Measurements from ENCODE around the gene PTPRE. TPM values are rescaled to one million over a fixed set of nuclear protein-coding genes. Genes with fewer than 3 reads are reported as not detected.

Gene PTPRE
- total and polyA plus RNA-seq, 2 donors from 2014 or later = 1.1 to 25.7 TPM

DNA sequence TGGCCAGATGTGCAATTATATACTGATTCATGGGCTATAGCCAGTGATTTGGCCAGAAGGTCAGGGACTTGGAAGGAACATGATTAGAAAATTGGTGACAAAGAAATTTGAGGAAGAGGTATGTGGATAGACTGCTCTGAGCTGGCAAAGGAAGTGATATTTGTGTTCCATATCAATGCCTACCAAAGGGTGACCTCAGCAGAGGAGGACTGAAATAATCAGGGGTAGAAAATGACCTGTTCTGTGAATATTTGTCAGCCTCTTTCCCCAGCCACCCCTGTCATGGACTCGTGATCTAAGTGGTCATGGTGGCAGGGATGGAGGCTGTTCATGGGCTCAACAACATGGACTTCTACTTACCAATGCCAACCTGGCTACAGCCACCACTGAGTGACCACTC, 47.0 kb downstream of the PTPRE start:
- no peaks in the 10 kb centered on the region for H3K27me3 ChIP-seq (ENCODE audit: control insufficient read depth, insufficient read depth, low read length)
- DNase-seq = no peak
- H3K4me1 ChIP-seq (ENCODE audit: control insufficient read depth in 2 of 3, insufficient read depth in 2 of 3, low read depth in 1 of 3, low read length in 3 of 3) = no peaks in the 10 kb centered on the region
- no peak overlapping the region for H3K27ac ChIP-seq (ENCODE audit: low read depth in 2 of 2, low read length in 2 of 2)
- TF ChIP-seq, protein P1, sequence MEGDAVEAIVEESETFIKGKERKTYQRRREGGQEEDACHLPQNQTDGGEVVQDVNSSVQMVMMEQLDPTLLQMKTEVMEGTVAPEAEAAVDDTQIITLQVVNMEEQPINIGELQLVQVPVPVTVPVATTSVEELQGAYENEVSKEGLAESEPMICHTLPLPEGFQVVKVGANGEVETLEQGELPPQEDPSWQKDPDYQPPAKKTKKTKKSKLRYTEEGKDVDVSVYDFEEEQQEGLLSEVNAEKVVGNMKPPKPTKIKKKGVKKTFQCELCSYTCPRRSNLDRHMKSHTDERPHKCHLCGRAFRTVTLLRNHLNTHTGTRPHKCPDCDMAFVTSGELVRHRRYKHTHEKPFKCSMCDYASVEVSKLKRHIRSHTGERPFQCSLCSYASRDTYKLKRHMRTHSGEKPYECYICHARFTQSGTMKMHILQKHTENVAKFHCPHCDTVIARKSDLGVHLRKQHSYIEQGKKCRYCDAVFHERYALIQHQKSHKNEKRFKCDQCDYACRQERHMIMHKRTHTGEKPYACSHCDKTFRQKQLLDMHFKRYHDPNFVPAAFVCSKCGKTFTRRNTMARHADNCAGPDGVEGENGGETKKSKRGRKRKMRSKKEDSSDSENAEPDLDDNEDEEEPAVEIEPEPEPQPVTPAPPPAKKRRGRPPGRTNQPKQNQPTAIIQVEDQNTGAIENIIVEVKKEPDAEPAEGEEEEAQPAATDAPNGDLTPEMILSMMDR (IDR thresholded peaks at IDR 0.05; ENCODE audit: borderline replicate concordance, extremely low read depth, insufficient read depth) = no peak
- no peaks in the 10 kb centered on the region for H3K9me3 ChIP-seq (ENCODE audit: control insufficient read depth in 2 of 3, insufficient read depth in 1 of 3, low read length in 3 of 3)
- intact Hi-C loops (cut with DNase I) = no loop called here
- no peaks in the 10 kb centered on the region for H3K36me3 ChIP-seq (ENCODE audit: control insufficient read depth in 2 of 3, insufficient read depth in 3 of 3, low read length in 3 of 3)
- H3K4me3 ChIP-seq (ENCODE audit: low read length in 3 of 3) = no peak overlapping the region
- no peak for FAIRE-seq
- H3K9ac ChIP-seq (ENCODE audit: low read length in 3 of 3) = no peak overlapping the region

DNA sequence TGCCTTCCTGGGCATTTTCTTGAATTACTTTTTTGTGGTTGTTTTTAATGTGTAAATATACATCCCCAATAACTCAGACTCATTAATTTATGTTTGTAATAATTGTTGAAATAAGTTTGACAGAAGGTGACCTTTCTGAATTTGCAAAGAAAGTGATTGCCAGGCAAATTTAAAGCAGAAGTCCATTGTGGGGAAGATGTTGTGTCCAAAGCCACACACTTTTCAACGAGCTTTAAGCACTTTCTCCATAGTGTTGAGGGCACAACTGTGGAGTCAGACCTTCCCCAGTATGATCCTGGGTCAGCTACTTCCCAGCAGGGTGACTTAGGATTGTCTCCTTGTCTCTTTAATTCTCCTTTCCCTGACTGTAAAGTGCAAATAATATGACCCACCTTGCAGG, 52.5 kb downstream of the PTPRE start:
- H3K9me3 ChIP-seq (ENCODE audit: control insufficient read depth in 2 of 3, insufficient read depth in 1 of 3, low read length in 3 of 3) = no peaks in the 10 kb centered on the region
- no peak overlapping the region for H3K9ac ChIP-seq (ENCODE audit: low read length in 3 of 3)
- H3K4me3 ChIP-seq (ENCODE audit: low read length in 3 of 3) = no peak overlapping the region
- TF ChIP-seq, protein P1 (IDR thresholded peaks at IDR 0.05; ENCODE audit: borderline replicate concordance, extremely low read depth, insufficient read depth) = no peak
- FAIRE-seq (no peak), DNase-seq (no peak)
- no peak overlapping the region for H3K27ac ChIP-seq (ENCODE audit: low read depth in 2 of 2, low read length in 2 of 2)
- H3K4me1 ChIP-seq (ENCODE audit: control insufficient read depth in 2 of 3, insufficient read depth in 2 of 3, low read depth in 1 of 3, low read length in 3 of 3) = no peaks in the 10 kb centered on the region
- intact Hi-C loops (cut with DNase I) = no loop called here
- no peaks in the 10 kb centered on the region for H3K27me3 ChIP-seq (ENCODE audit: control insufficient read depth, insufficient read depth, low read length)
- no peaks in the 10 kb centered on the region for H3K36me3 ChIP-seq (ENCODE audit: control insufficient read depth in 2 of 3, insufficient read depth in 3 of 3, low read length in 3 of 3)

DNA sequence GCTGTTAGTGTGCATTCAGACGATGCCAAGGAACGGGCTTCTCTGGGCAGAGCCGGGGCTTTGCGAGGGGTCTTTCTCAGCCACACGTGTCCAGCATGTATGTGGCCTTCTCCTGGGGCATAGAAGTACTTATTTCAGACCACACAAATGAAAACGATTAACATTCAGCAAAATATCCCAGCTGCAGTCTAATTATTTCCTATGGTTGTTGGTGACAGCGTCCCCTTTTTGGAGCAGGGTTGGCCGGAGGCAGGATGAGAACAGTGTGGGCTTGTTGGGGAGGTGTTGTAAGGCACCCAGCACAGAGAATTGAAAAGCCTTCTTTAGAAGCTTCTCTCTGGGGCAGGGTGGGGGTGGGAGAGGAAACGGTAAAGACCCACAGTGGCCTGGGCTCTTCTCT, 54.2 kb downstream of the PTPRE start:
- intact Hi-C loops (cut with DNase I) = no loop called here
- FAIRE-seq = no peak
- no peak overlapping the region for H3K27ac ChIP-seq (ENCODE audit: low read depth in 2 of 2, low read length in 2 of 2)
- TF ChIP-seq, protein P1 (IDR thresholded peaks at IDR 0.05; ENCODE audit: borderline replicate concordance, extremely low read depth, insufficient read depth) = no peak
- no peak overlapping the region for H3K4me3 ChIP-seq (ENCODE audit: low read length in 3 of 3)
- H3K4me1 ChIP-seq (ENCODE audit: control insufficient read depth in 2 of 3, insufficient read depth in 2 of 3, low read depth in 1 of 3, low read length in 3 of 3) = no peaks in the 10 kb centered on the region
- no peaks in the 10 kb centered on the region for H3K36me3 ChIP-seq (ENCODE audit: control insufficient read depth in 2 of 3, insufficient read depth in 3 of 3, low read length in 3 of 3)
- DNase-seq = no peak
- no peaks in the 10 kb centered on the region for H3K27me3 ChIP-seq (ENCODE audit: control insufficient read depth, insufficient read depth, low read length)
- H3K9ac ChIP-seq (ENCODE audit: low read length in 3 of 3) = no peak overlapping the region
- no peaks in the 10 kb centered on the region for H3K9me3 ChIP-seq (ENCODE audit: control insufficient read depth in 2 of 3, insufficient read depth in 1 of 3, low read length in 3 of 3)

DNA sequence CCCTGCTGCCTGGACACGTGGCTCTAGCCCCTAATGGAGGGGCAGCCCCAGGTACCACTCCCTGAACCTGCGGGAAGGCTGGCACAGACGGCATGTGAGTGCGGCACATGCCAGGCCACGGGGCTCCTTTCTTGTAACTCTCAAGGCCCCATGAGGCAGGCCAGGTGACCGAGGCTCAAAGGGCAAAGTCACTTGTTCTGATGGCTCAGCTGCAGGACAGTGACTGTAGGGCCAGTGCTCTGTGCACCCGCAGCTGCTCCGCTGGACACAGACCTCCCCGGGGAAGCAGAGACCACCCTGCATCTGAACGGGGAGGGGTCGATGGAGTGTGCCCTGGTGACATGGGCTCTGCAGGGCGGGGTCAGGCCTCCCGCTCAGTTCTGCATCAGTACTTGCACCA, 55.3 kb downstream of the PTPRE start:
- H3K4me3 ChIP-seq (ENCODE audit: low read length in 3 of 3) = no peak overlapping the region
- FAIRE-seq (no peak), DNase-seq (no peak)
- no peak overlapping the region for H3K9ac ChIP-seq (ENCODE audit: low read length in 3 of 3)
- no peaks in the 10 kb centered on the region for H3K4me1 ChIP-seq (ENCODE audit: control insufficient read depth in 2 of 3, insufficient read depth in 2 of 3, low read depth in 1 of 3, low read length in 3 of 3)
- H3K27me3 ChIP-seq (ENCODE audit: control insufficient read depth, insufficient read depth, low read length) = no peaks in the 10 kb centered on the region
- TF ChIP-seq, protein P1 (IDR thresholded peaks at IDR 0.05; ENCODE audit: borderline replicate concordance, extremely low read depth, insufficient read depth) = no peak
- intact Hi-C loops (cut with DNase I) = no loop called here
- H3K9me3 ChIP-seq (ENCODE audit: control insufficient read depth in 2 of 3, insufficient read depth in 1 of 3, low read length in 3 of 3) = no peaks in the 10 kb centered on the region
- no peak overlapping the region for H3K27ac ChIP-seq (ENCODE audit: low read depth in 2 of 2, low read length in 2 of 2)
- H3K36me3 ChIP-seq (ENCODE audit: control insufficient read depth in 2 of 3, insufficient read depth in 3 of 3, low read length in 3 of 3) = no peaks in the 10 kb centered on the region
